Neural progenitor cell (in vitro differentiated cells): ENCODE data around the gene HLA-DMB. TPM values are rescaled to one million over a fixed set of nuclear protein-coding genes. Genes with fewer than 3 reads are reported as not detected.

Experiments used
- DNase-seq: peaks from one replicate; pipeline ENCODE4 v3.0.0-alpha.2; 2016; ENCODE audit warnings: low spot score
- H2AFZ ChIP-seq: fragments of 200-600 bp; sonication (generic); replicated peaks from 2 replicates; pipeline ENCODE4 v1.6.1; 2016; ENCODE audit warnings: antibody characterized with exemption
- H3F3A ChIP-seq: fragments of 200-600 bp; sonication (generic); 2 replicates; pipeline ENCODE4 v1.6.1; 2016; ENCODE audit warnings: antibody characterized with exemption, low read depth
- H3K27ac ChIP-seq: fragments of 200-600 bp; sonication (generic); 2 replicates; pipeline ENCODE4 v1.5.1; 2016; ENCODE audit warnings: mild to moderate bottlenecking
- H3K27me3 ChIP-seq: fragments of 200-600 bp; sonication (generic); 2 replicates; pipeline ENCODE4 v1.6.1; 2016; ENCODE audit warnings: mild to moderate bottlenecking, moderate library complexity
- H3K36me3 ChIP-seq: fragments of 200-600 bp; sonication (generic); 2 replicates; pipeline ENCODE4 v1.5.1; 2016
- H3K4me1 ChIP-seq: fragments of 200-600 bp; sonication (generic); 2 replicates; pipeline ENCODE4 v1.6.1; 2016; ENCODE audit warnings: mixed run types
- H3K4me2 ChIP-seq: fragments of 200-600 bp; sonication (generic); 2 replicates; pipeline ENCODE4 v1.6.1; 2016
- H3K4me3 ChIP-seq: fragments of 200-600 bp; sonication (generic); 2 replicates; pipeline ENCODE4 v1.5.1; 2016
- H3K79me2 ChIP-seq: fragments of 200-600 bp; sonication (generic); 2 replicates; pipeline ENCODE4 v1.6.1; 2016; ENCODE audit warnings: low read depth
- H3K9ac ChIP-seq: fragments of 200-600 bp; sonication (generic); 2 replicates; pipeline ENCODE4 v1.6.1; 2016
- H3K9me3 ChIP-seq: fragments of 200-600 bp; sonication (generic); 2 replicates; pipeline ENCODE4 v1.5.1; 2016; ENCODE audit warnings: low read depth
- H4K20me1 ChIP-seq: fragments of 200-600 bp; sonication (generic); 2 replicates; pipeline ENCODE4 v1.6.1; 2016; ENCODE audit warnings: low read depth
- H3K27ac Mint-ChIP-seq: 3 replicates; pipeline ENCODE4 v1.8.0; 2021; ENCODE audit warnings: mixed read lengths
- H3K27me3 Mint-ChIP-seq: 2 replicates; pipeline ENCODE4 v1.8.0; 2022; ENCODE audit warnings: low read depth, mild to moderate bottlenecking, inconsistent platforms, moderate library complexity, mixed read lengths; ENCODE audit not compliant: insufficient read depth
- H3K36me3 Mint-ChIP-seq: 3 replicates; pipeline ENCODE4 v1.8.0; 2021; ENCODE audit warnings: mixed read lengths
- H3K4me1 Mint-ChIP-seq: 3 replicates; pipeline ENCODE4 v1.8.0; 2021; ENCODE audit warnings: mixed read lengths
- H3K4me3 Mint-ChIP-seq: 3 replicates; pipeline ENCODE4 v1.8.0; 2021; ENCODE audit warnings: mild to moderate bottlenecking, moderate library complexity, mixed read lengths
- H3K9me3 Mint-ChIP-seq: 3 replicates; pipeline ENCODE4 v1.8.0; 2020; ENCODE audit warnings: mixed read lengths
- EZH2 ChIP-seq: fragments of 200-600 bp; sonication (generic); IDR thresholded peaks from 2 replicates; pipeline ENCODE4 v1.6.1; 2017; ENCODE audit warnings: antibody characterized with exemption, mild to moderate bottlenecking, moderate library complexity
- EZH2phosphoT487 ChIP-seq: fragments of 200-600 bp; sonication (generic); IDR thresholded peaks from 2 replicates; pipeline ENCODE4 v1.6.1; 2017; ENCODE audit warnings: antibody characterized with exemption
- total RNA-seq: library from RNA; depleted of rRNA; stranded (reverse); fragments of >200 nt; gene quantifications from 2 replicates; pipeline ENCODE4 v1.2.3, GENCODE V29; 2015; ENCODE audit warnings: low replicate concordance
- TF ChIP-seq, protein P1 (sequence below): fragments of 200-600 bp; sonication (generic); IDR thresholded peaks from 2 replicates; pipeline ENCODE4 v1.5.1; 2017; ENCODE audit warnings: antibody characterized with exemption, mild to moderate bottlenecking

HLA-DMB gene
- total RNA-seq, 1 donor from 2014 or later: 4.5 TPM

DNA sequence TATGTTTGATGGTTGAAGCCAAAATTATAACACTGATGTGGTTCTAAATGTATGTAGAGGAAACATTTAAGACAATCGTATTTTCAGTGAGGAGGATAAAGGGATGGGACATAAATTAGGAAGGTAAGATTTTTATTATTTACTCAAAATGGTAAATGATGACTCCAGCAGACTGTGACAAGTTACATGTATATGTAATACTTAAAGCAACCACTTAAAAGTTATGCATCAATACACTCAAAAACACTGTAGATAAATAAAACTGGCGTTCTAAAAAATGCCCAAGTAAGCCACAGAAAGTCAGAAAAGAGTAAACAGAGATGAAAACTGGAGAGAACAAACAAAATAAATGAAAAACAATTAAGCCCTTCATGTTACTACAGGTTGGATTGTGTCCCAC, 18.7 kb downstream of the HLA-DMB start:
- H3K27ac Mint-ChIP-seq: no peak overlapping the region
- H3K27me3 Mint-ChIP-seq: no peaks in the 10 kb centered on the region
- TF ChIP-seq EZH2 (no peak), EZH2phosphoT487 (no peak)
- TF ChIP-seq, protein P1, sequence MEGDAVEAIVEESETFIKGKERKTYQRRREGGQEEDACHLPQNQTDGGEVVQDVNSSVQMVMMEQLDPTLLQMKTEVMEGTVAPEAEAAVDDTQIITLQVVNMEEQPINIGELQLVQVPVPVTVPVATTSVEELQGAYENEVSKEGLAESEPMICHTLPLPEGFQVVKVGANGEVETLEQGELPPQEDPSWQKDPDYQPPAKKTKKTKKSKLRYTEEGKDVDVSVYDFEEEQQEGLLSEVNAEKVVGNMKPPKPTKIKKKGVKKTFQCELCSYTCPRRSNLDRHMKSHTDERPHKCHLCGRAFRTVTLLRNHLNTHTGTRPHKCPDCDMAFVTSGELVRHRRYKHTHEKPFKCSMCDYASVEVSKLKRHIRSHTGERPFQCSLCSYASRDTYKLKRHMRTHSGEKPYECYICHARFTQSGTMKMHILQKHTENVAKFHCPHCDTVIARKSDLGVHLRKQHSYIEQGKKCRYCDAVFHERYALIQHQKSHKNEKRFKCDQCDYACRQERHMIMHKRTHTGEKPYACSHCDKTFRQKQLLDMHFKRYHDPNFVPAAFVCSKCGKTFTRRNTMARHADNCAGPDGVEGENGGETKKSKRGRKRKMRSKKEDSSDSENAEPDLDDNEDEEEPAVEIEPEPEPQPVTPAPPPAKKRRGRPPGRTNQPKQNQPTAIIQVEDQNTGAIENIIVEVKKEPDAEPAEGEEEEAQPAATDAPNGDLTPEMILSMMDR: no peak

DNA sequence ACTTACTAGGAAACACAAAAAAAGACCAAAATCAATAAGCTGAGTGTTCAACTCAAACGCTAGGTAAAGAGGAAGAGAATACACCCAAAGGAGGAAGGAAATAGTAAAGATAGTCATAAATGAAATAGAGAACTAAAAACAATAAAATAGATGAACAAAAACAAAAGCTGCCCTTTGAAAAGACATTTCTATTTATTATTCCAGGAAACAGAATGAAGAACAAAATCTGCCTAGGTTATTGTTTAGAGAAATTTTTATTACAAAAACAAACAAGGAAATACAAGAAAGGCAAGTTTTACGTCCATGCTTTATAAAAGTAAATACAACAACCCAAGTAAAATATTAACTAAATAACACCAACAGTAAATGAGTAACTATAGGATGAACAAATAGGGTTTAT, 20.1 kb downstream of the HLA-DMB start:
- Histone ChIP-seq H3K4me3 (no peak overlapping the region), H2AFZ (no peak overlapping the region), H4K20me1 (no peaks in the 10 kb centered on the region), H3K4me2 (no peak overlapping the region), H3K36me3 (no peaks in the 10 kb centered on the region), H3K27me3 (peaks cover 10% of the 10 kb centered on the region), H3K79me2 (no peaks in the 10 kb centered on the region), H3K9ac (no peak overlapping the region), H3K9me3 (no peaks in the 10 kb centered on the region), H3K27ac (no peak overlapping the region), H3K4me1 (no peaks in the 10 kb centered on the region), H3F3A (no peaks in the 10 kb centered on the region)
- DNase-seq: no peak
- H3K4me1 Mint-ChIP-seq: no peaks in the 10 kb centered on the region
- no peaks in the 10 kb centered on the region for H3K27me3 Mint-ChIP-seq
- H3K9me3 Mint-ChIP-seq: no peaks in the 10 kb centered on the region
- TF ChIP-seq EZH2 (no peak), EZH2phosphoT487 (no peak)
- TF ChIP-seq, protein P1: no peak
- no peak overlapping the region for H3K4me3 Mint-ChIP-seq
- H3K36me3 Mint-ChIP-seq: no peaks in the 10 kb centered on the region
- H3K27ac Mint-ChIP-seq: no peak overlapping the region

More for the DNA sequence above, 18.7 kb downstream of the HLA-DMB start:
- Histone ChIP-seq H3K79me2 (no peaks in the 10 kb centered on the region), H3K27ac (no peak overlapping the region), H3K36me3 (no peaks in the 10 kb centered on the region), H3K4me2 (no peak overlapping the region), H3K27me3 (no peaks in the 10 kb centered on the region), H3K9me3 (no peaks in the 10 kb centered on the region), H3K9ac (no peak overlapping the region), H4K20me1 (no peaks in the 10 kb centered on the region), H3K4me1 (no peaks in the 10 kb centered on the region), H3K4me3 (no peak overlapping the region), H2AFZ (no peak overlapping the region), H3F3A (no peaks in the 10 kb centered on the region)
- H3K9me3 Mint-ChIP-seq: no peaks in the 10 kb centered on the region
- H3K36me3 Mint-ChIP-seq: no peaks in the 10 kb centered on the region
- no peaks in the 10 kb centered on the region for H3K4me1 Mint-ChIP-seq
- no peak for DNase-seq
- no peak overlapping the region for H3K4me3 Mint-ChIP-seq

DNA sequence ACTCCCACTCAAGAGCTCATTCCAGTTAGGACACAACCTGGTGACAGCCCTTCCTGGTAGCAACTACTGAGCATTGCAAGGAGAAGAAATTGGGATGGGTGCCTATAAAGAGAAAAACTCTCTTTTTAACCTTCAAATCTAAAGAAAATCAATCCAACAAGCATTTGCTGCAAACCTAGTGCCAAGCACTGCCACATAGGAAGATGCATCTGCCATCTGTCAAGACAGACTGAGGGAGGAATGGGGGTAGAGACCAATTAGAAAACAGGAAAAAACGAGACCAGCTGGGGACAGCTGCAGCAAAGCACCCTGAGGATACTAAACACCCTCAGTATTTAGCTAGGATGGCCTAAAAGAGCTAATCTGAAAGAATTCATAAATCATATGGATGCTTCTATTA, 27.9 kb downstream of the HLA-DMB start:
- Histone ChIP-seq H3K4me3 (no peak overlapping the region), H3K9me3 (no peaks in the 10 kb centered on the region), H3F3A (no peaks in the 10 kb centered on the region), H3K4me1 (no peaks in the 10 kb centered on the region), H2AFZ (no peak overlapping the region), H3K27me3 (peaks cover 68% of the 10 kb centered on the region), H3K36me3 (no peaks in the 10 kb centered on the region), H3K79me2 (no peaks in the 10 kb centered on the region), H3K9ac (no peak overlapping the region), H3K27ac (no peak overlapping the region), H3K4me2 (no peak overlapping the region), H4K20me1 (no peaks in the 10 kb centered on the region)
- Mint-ChIP-seq H3K27me3 (no peaks in the 10 kb centered on the region), H3K9me3 (no peaks in the 10 kb centered on the region), H3K4me1 (no peaks in the 10 kb centered on the region), H3K27ac (no peak overlapping the region), H3K4me3 (no peak overlapping the region), H3K36me3 (no peaks in the 10 kb centered on the region)
- no peak for TF ChIP-seq EZH2
- TF ChIP-seq, protein P1: no peak
- no peak for TF ChIP-seq EZH2phosphoT487
- DNase-seq: no peak

DNA sequence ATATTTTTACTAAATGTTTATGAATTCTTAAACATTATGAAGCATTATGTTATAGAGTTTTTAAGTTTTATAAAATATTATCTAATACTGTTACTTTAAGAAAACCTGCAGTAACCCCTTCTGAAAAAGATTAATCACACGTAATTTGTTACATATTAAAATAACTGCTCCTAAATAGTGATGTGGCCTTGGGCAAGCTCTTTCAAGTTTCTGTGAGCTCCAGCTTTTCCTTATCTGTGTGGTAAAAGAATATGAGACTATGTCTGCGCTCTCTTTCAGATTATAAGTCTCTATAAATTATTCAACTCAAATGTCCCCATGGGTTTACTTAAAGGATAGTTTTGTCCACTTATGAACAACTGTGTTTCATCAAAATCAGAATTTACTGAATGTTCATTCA, 31.9 kb downstream of the HLA-DMB start:
- no peak overlapping the region for H3K9ac ChIP-seq
- no peaks in the 10 kb centered on the region for H3K9me3 Mint-ChIP-seq
- no peaks in the 10 kb centered on the region for H4K20me1 ChIP-seq
- DNase-seq: no peak
- H3K4me3 Mint-ChIP-seq: no peak overlapping the region
- no peaks in the 10 kb centered on the region for H3K79me2 ChIP-seq
- H3K4me1 Mint-ChIP-seq: no peaks in the 10 kb centered on the region
- no peaks in the 10 kb centered on the region for H3K36me3 ChIP-seq
- no peak overlapping the region for H3K4me2 ChIP-seq
- no peak overlapping the region for H3K27ac Mint-ChIP-seq
- peaks cover 43% of the 10 kb centered on the region for H3K27me3 ChIP-seq
- H3F3A ChIP-seq: no peaks in the 10 kb centered on the region
- H3K27me3 Mint-ChIP-seq: no peaks in the 10 kb centered on the region
- no peaks in the 10 kb centered on the region for H3K4me1 ChIP-seq
- no peaks in the 10 kb centered on the region for H3K9me3 ChIP-seq
- no peak overlapping the region for H3K27ac ChIP-seq
- no peak overlapping the region for H2AFZ ChIP-seq
- no peak overlapping the region for H3K4me3 ChIP-seq
- H3K36me3 Mint-ChIP-seq: no peaks in the 10 kb centered on the region
- TF ChIP-seq, protein P1: no peak
- no peak for TF ChIP-seq EZH2
- no peak for TF ChIP-seq EZH2phosphoT487
